ENCODE results near the gene PRSS3.
"Not testable (repeated sequence)": the region's sequence is repeated elsewhere in the genome, so short reads cannot be mapped to it uniquely, and the experiment has no call there.

PRSS3 gene

DNA sequence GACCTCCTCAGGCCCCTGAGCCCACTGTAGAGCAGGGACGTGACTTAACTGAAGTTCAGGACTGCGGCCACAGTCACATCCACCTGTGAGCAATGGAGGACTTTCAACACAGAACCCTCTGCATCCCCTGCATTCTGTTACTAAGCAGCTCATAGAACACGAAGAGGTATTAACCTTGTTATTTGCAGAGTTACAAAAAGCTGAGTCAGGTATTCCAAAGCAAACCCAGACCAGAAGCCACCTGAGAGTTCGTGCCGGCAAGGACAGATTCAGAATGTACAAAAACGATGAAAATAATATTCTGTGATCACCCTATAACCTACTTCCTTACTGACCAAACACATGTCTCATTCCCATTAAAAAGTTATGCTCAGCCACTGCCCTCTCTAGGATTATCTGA, 33.0 kb upstream of the PRSS3 start:
- DNase-seq (ENCODE audit: low read depth), result no peak
- TF ChIP-seq, protein P1, sequence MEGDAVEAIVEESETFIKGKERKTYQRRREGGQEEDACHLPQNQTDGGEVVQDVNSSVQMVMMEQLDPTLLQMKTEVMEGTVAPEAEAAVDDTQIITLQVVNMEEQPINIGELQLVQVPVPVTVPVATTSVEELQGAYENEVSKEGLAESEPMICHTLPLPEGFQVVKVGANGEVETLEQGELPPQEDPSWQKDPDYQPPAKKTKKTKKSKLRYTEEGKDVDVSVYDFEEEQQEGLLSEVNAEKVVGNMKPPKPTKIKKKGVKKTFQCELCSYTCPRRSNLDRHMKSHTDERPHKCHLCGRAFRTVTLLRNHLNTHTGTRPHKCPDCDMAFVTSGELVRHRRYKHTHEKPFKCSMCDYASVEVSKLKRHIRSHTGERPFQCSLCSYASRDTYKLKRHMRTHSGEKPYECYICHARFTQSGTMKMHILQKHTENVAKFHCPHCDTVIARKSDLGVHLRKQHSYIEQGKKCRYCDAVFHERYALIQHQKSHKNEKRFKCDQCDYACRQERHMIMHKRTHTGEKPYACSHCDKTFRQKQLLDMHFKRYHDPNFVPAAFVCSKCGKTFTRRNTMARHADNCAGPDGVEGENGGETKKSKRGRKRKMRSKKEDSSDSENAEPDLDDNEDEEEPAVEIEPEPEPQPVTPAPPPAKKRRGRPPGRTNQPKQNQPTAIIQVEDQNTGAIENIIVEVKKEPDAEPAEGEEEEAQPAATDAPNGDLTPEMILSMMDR (IDR thresholded peaks at IDR 0.05; ENCODE audit: insufficient read depth, low read depth, low read length, missing control alignments), result no peak
- H3K4me3 ChIP-seq (ENCODE audit: low read depth, low read length), result no peak overlapping the region

DNA sequence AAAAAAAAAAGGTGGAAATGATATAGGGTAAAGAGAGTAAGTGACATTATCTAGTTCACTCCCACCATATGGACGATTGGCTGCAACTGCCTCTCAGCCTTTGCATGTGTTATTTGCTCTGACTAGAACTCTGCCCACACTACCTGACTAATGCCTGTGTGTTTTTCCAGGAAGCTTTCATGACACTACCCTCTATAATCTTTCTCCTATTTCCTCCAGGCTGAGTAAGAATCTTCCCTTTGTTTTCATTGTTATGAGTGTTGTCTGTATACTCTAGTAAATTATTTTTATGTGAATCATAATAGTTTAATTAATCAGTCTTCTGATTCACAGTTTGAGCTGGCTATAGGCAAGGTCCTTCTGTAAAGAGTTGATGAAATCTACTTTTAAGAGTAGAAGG, 31.7 kb upstream of the PRSS3 start:
- H3K4me3 ChIP-seq (ENCODE audit: low read depth, low read length); DNase-seq (ENCODE audit: low read depth): not testable (repeated sequence)

DNA sequence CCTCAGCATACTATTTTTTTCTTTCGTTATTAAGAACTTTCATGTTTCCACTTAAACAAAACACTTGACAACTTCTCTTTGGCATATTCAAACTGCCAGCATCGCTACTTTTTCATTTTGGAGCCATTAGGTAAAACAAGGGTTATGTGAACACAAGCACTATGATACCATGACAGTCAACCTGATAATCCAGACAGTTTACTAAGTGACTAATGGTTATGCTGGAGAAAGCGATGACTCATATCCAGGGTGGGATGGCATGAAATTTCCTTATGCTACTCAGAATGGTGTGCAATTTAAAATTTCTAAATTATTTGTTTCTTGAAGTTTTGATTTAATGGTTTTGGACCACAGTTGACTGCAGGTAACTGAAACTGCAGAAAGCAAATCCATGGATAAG, 29.9 kb upstream of the PRSS3 start:
- TF ChIP-seq, protein P1 (IDR thresholded peaks at IDR 0.05; ENCODE audit: insufficient read depth, low read depth, low read length, missing control alignments), result no peak
- DNase-seq (ENCODE audit: low read depth), result no peak
- H3K4me3 ChIP-seq (ENCODE audit: low read depth, low read length), result no peak overlapping the region

DNA sequence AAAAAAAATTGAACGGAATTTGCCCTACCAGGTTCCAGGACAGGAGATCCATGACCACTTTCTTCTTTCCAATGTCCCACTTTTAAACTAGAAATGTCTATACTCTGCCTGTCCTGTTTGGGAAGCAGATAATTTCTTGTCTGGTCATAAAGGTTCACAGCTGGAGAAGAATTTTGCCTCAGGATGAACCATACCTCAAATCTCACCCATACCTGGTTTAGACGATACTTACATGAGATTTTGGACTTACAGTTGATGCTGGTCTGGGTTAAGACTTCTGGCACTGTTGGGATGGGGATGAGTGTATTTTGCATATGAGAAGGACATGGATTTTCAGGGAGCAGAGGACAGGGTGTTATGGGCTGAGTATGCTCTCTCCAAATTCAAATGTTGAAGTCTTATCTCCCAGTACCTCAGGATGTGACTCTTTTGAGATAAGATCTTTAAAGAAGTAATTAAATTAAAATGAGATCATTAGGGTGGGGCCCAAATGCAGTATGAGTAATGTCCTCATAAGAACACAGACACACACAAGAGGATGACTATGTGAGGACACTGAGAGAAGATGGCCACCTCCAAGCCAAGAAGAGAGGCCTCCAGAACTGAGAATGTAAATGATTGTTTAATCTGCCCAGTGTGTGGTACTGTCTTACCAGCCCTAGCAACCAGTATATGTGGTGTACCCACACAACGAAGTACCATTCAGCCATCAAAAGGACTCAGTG, 25.0 kb upstream of the PRSS3 start:
- H3K4me3 ChIP-seq (ENCODE audit: low read depth, low read length); DNase-seq (ENCODE audit: low read depth): not testable (repeated sequence)

DNA sequence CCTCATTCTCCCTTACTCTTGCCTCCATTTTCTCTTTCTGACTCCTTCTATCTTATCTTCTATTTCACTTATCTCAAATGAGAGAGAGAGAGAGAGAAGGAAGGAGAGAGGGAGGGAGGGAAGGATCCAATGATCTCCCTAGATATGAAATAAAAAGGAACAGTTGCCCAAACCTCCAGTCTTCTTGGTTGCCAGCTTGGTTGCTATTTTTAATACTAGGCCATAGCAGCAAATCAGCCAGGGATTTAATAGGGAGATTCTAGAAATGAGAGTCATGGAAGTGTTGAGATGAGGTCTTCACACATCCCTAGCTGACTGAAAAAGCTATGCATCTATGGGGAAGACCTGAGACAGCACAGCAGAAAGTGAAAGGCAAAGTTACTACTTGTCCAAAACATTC, 22.2 kb upstream of the PRSS3 start:
- not testable (repeated sequence) for H3K4me3 ChIP-seq (ENCODE audit: low read depth, low read length); DNase-seq (ENCODE audit: low read depth)

DNA sequence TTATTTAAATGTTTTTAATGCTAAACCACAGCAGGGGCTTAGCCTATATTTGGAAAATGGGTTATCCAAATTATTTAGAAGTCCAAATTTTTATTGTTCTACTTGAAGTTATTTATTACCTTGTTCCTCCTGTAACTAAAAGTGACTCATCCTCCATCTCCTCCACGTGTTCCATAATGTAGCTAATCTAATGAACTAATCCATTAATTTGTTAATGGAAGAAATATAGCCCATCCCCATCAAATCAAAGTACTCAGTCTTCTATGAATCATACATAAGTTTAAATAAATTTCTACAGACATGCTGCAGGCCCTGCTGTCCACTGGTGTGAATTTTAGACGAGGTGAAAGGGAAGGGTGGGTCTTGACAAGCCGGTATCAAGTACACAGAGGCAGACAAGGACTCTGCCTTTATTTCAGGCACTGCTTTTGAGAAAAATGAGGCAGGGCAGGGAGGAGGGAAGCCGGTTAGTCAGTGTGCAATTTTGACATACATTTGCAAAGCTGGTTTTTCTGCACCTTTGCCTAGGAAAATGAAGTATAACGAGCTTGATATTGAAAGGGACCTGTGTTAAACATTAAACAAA, 21.2 kb upstream of the PRSS3 start:
- not testable (repeated sequence) for DNase-seq (ENCODE audit: low read depth); H3K4me3 ChIP-seq (ENCODE audit: low read depth, low read length)

DNA sequence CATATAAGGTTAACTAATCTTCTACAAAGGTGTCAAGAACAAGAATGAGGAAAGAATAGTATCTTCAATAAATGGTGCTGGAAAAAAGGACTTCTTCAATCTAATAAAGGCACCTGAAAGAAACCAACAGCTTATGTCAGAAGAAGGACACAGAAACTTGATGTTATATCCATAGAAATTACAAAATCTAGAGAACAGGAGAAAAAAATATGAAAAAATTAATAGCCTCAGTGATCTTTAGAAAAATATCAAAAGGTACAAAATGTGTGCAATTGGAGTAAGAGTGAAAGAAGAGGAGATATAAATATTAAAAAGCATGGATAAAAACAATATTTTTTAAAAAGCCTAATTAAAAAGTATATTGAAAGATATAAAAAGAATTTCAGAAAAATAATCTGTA, 18.8 kb upstream of the PRSS3 start:
- TF ChIP-seq, protein P1 (IDR thresholded peaks at IDR 0.05; ENCODE audit: insufficient read depth, low read depth, low read length, missing control alignments), result no peak
- no peak overlapping the region for H3K4me3 ChIP-seq (ENCODE audit: low read depth, low read length)
- DNase-seq (ENCODE audit: low read depth), result no peak

DNA sequence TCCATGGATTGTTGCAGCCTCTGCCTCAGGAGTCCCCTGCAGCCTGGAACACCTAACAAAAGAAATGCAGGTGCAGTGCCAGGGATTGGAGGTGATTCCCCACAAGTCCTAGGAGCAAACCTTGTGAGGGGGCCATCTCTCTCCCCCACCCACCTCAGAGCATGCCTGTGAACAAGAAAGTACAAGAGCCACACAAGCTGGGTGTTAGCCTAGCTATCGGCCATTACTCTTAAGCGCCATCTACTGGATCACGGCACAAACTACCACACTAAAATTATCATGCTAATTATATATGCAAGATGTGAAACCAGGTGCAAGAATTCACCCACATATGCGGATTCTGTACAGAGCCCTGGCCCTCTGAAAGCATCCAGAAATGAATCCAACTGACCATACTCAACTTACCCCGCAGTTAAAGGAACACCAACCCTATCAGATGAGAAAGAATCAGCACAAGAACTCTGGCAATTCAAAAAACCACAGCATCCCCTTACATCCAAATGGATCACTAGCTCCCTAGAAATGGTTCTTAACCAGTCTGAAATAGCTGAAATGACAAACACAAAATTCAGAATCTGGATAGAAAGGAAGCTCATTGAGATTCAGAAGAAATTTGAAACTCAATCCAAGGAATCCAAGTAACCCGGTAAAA, 16.5 kb upstream of the PRSS3 start:
- peak; percentile 69 for DNase-seq (ENCODE audit: low read depth)
- TF ChIP-seq, protein P1 (IDR thresholded peaks at IDR 0.05; ENCODE audit: insufficient read depth, low read depth, low read length, missing control alignments), result peak; percentile 86
- H3K4me3 ChIP-seq (ENCODE audit: low read depth, low read length), result no peak overlapping the region

DNA sequence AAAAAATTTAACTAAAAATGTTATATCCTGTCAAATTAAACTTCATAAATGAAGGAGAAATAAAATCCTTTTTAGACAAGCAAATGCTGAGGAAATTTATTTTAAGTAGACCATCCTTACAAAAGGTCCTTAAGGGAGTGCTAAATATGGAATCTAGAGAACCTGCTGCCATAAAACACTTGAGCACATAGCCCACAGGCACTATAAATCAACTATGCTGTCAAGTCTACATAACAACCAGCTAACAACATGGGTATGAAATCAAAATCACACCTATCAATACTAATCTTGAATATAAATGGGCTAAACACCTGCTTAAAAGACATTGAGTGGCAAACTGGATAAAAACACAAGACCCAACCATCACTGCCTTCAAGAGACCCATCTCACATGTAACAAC, 15.1 kb upstream of the PRSS3 start:
- H3K4me3 ChIP-seq (ENCODE audit: low read depth, low read length), result no peak overlapping the region
- TF ChIP-seq, protein P1 (IDR thresholded peaks at IDR 0.05; ENCODE audit: insufficient read depth, low read depth, low read length, missing control alignments), result no peak
- no peak for DNase-seq (ENCODE audit: low read depth)
